Gastroesophageal sphincter (tissue), 4 donors: ENCODE data around the gene SLC38A9. TPM values are rescaled to one million over a fixed set of nuclear protein-coding genes. Genes with fewer than 3 reads are reported as not detected.

ENCODE experiments used
- ATAC-seq: fragments of 150-250 bp; one replicate; pipeline ENCODE4 v1.9.1; 2016; ENCODE audit warnings: mild to moderate bottlenecking, moderate library complexity
- H3K27ac ChIP-seq, 4 donors: fragments of 200-600 bp; sonication (generic) in 3 of 4; 1 replicate in 3 of 4; 2 replicates in 1 of 4; pipeline ENCODE4 v1.5.1; 2016 to 2019
- H3K27me3 ChIP-seq: fragments of 200-600 bp; sonication (generic); one replicate; pipeline ENCODE4 v1.5.1; 2019
- H3K36me3 ChIP-seq, 2 donors: fragments of 200-600 bp; sonication (generic); one replicate each; pipeline ENCODE4 v1.5.1; 2019; ENCODE audit warnings: control low read depth in 1 of 2
- H3K4me1 ChIP-seq, 3 donors: fragments of 200-600 bp; sonication (generic); 1 replicate in 2 of 3; 2 replicates in 1 of 3; pipeline ENCODE4 v1.5.1; 2016 to 2019; ENCODE audit warnings: control low read depth in 2 of 3
- H3K4me3 ChIP-seq, 2 donors: fragments of 200-600 bp; sonication (generic); one replicate each; pipeline ENCODE4 v1.5.1; 2019; ENCODE audit warnings: mild to moderate bottlenecking in 1 of 2, moderate library complexity in 1 of 2
- H3K9me3 ChIP-seq, 3 donors: fragments of 200-600 bp; sonication (generic); one replicate each; pipeline ENCODE4 v1.5.1; 2017 to 2019; ENCODE audit warnings: control low read depth in 2 of 3
- CTCF ChIP-seq, 4 experiments: fragments of 200-600 bp in 2 of 4; fragments of 450-650 bp in 2 of 4; sonication (generic) in 1 of 4; IDR thresholded peaks; one replicate each; pipeline ENCODE4 v1.5.1; 2017 to 2019; ENCODE audit warnings: antibody characterized with exemption in 4 of 4, mild to moderate bottlenecking in 2 of 4, moderate library complexity in 2 of 4
- EP300 ChIP-seq: sonication (generic); formaldehyde crosslinking; IDR thresholded peaks from one replicate; pipeline ENCODE4 v1.6.1; 2017; ENCODE audit warnings: antibody characterized with exemption, mild to moderate bottlenecking
- POLR2A ChIP-seq, 2 donors: fragments of 450-650 bp; IDR thresholded peaks; one replicate each; pipeline ENCODE4 v1.6.1; 2017; ENCODE audit warnings: antibody characterized with exemption in 2 of 2, mild to moderate bottlenecking in 2 of 2, moderate library complexity in 1 of 2
- POLR2AphosphoS5 ChIP-seq: sonication (generic); formaldehyde crosslinking; IDR thresholded peaks from one replicate; pipeline ENCODE4 v1.6.1; 2017; ENCODE audit warnings: antibody characterized with exemption
- WGBS, 2 donors: methylation state at CpG; one replicate each; pipeline ENCODE4 v1.1.5; 2018; ENCODE audit warnings: low coverage in 1 of 2; 5-methylcytosine and 5-hydroxymethylcytosine counted together
- total RNA-seq, 4 donors: library from RNA; depleted of rRNA; stranded (reverse); fragments of >200 nt; gene quantifications; one replicate each; pipeline ENCODE4 v1.1.0, GENCODE V29; 2016

SLC38A9 gene
- total RNA-seq, 4 donors from 2014 or later = 10.1 to 13.2 (median 11.4) TPM

- Histone ChIP-seq H3K4me1 (peaks cover 0 to 18% (median 5%) of the 10 kb centered on the region in 3 donors), H3K9me3 (no peaks in the 10 kb centered on the region), H3K4me3 (no peak overlapping the region), H3K27me3 (no peaks in the 10 kb centered on the region), H3K27ac (peak overlapping the region in 2 of 4 donors; percentile 24 to 56), H3K36me3 (no peaks in the 10 kb centered on the region)
- peak; percentile 66 for ATAC-seq
- TF ChIP-seq POLR2A (IDR thresholded peaks at IDR 0.05) (no peak), POLR2AphosphoS5 (no peak), CTCF (IDR thresholded peaks at IDR 0.05) (peak; percentile 66 to 88 (median 72))
- 13 to 35% methylated on average over 2 of the region's 2 CpGs for WGBS, 2 donors
Observed at GRCh38 chr5:55691265-55692105, 20.6 kb downstream of the SLC38A9 start.

GRCh38 chr5:55682071-55682470, 30.1 kb downstream of the SLC38A9 start:
- ATAC-seq = no peak
- peaks cover 0 to 3% (median 0%) of the 10 kb centered on the region in 3 donors for H3K4me1 ChIP-seq
- H3K27me3 ChIP-seq = no peaks in the 10 kb centered on the region
- no peaks in the 10 kb centered on the region for H3K9me3 ChIP-seq
- H3K27ac ChIP-seq = no peak overlapping the region
- H3K36me3 ChIP-seq = no peaks in the 10 kb centered on the region
- 100% methylated on average over 1 of the region's 1 CpG; no CpG with 5 or more reads in 1 of the 2 donors for WGBS, 2 donors
- no peak overlapping the region for H3K4me3 ChIP-seq
- TF ChIP-seq CTCF (IDR thresholded peaks at IDR 0.05) = no peak
- no peak for TF ChIP-seq POLR2A (IDR thresholded peaks at IDR 0.05)
- TF ChIP-seq EP300 = no peak
- no peak for TF ChIP-seq POLR2AphosphoS5

DNA sequence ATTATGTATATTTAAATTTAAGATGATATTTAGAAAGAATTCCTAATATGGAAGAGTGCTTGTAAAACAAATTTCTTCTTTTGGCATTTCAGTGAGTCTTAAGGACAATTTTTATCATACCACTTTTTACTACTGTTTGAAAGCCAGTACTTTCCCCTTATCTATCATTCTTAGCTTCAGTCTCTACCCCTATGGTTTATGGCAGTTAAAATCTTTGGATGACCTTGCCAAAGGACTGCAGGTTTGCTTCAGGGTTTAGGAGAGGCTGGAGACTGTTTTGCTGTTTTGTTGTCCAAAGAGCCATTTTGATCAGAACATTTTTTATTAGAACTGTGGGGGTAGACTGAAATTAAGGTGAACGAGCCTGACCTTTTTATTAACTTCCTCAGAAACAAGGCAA, 30.8 kb downstream of the SLC38A9 start:
- no peak overlapping the region for H3K4me3 ChIP-seq
- H3K36me3 ChIP-seq = no peaks in the 10 kb centered on the region
- H3K27me3 ChIP-seq = no peaks in the 10 kb centered on the region
- no peaks in the 10 kb centered on the region for H3K9me3 ChIP-seq
- no peak overlapping the region for H3K27ac ChIP-seq
- no peak for ATAC-seq
- peaks cover 0 to 3% (median 0%) of the 10 kb centered on the region in 3 donors for H3K4me1 ChIP-seq
- 83 to 86% methylated on average over 1 of the region's 1 CpG for WGBS, 2 donors
- TF ChIP-seq POLR2A (IDR thresholded peaks at IDR 0.05) (no peak), EP300 (no peak), POLR2AphosphoS5 (no peak)

DNA sequence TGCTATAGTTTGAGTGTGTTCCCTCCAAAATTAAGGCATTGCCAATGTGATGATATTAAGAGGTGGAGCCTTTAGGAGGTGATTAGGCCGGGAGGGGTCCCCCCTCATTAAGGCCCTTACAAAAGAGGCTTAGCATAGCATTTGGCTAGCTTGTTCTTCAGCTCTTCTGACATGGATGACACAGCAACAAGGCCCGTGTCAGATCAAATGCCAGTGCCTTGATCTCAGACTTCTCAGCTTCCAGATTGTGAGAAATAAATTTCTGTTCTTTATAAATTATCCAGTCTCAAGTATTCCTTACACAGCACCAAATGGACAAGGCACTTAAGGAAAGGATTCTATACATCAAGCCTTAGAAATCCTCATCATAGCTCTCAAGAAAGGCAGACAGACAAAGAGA, 31.8 kb downstream of the SLC38A9 start:
- Histone ChIP-seq H3K27me3 (no peaks in the 10 kb centered on the region), H3K27ac (peak overlapping the region in 3 of 4 donors; percentile 6 to 22 (median 22)), H3K4me1 (peaks cover 2 to 7% (median 3%) of the 10 kb centered on the region in 3 donors), H3K4me3 (no peak overlapping the region), H3K36me3 (no peaks in the 10 kb centered on the region), H3K9me3 (no peaks in the 10 kb centered on the region)
- WGBS, 2 donors = 43 to 76% methylated on average over 2 of the region's 2 CpGs
- TF ChIP-seq POLR2A (IDR thresholded peaks at IDR 0.05) (no peak), CTCF (IDR thresholded peaks at IDR 0.05) (no peak), EP300 (no peak), POLR2AphosphoS5 (no peak)
- no peak for ATAC-seq

DNA sequence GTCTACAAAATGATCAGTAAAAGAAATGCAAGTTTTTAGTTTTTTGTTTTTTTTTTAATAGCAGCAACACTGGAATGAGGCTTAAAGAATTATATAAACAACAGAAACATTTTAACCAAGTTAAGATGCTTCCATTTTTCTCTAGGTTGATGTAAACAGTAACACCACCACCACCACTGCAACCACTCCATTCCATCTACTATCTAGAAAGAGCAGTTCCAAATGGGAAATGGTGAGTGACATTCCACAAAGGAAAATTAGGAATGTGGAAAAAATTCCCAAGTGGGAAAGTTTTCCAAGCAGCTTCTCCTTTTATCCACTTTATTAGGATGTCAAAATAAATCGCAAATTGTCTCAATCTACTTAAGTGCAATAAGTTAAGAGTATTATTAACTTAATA, 32.6 kb downstream of the SLC38A9 start:
- 0 to 77% methylated on average over 1 of the region's 1 CpG for WGBS, 2 donors
- Histone ChIP-seq H3K4me3 (no peak overlapping the region), H3K27me3 (no peaks in the 10 kb centered on the region), H3K36me3 (no peaks in the 10 kb centered on the region), H3K9me3 (no peaks in the 10 kb centered on the region), H3K4me1 (peaks cover 3 to 15% (median 7%) of the 10 kb centered on the region in 3 donors), H3K27ac (no peak overlapping the region)
- no peak for ATAC-seq
- TF ChIP-seq POLR2AphosphoS5 (no peak), POLR2A (IDR thresholded peaks at IDR 0.05) (no peak), EP300 (no peak), CTCF (IDR thresholded peaks at IDR 0.05) (no peak)
